ENCODE data around the gene SOX6. TPM values are rescaled to one million over a fixed set of nuclear protein-coding genes. Genes with fewer than 3 reads are reported as not detected.

SOX6 gene
- total RNA-seq, 1 donor from 2014 or later = under 0.01 TPM

- DNase-seq (ENCODE audit: low read depth in 2 of 2) = no peak
Measured at GRCh38 chr11:16193897-16194381, 162.4 kb downstream of the SOX6 start.

DNA sequence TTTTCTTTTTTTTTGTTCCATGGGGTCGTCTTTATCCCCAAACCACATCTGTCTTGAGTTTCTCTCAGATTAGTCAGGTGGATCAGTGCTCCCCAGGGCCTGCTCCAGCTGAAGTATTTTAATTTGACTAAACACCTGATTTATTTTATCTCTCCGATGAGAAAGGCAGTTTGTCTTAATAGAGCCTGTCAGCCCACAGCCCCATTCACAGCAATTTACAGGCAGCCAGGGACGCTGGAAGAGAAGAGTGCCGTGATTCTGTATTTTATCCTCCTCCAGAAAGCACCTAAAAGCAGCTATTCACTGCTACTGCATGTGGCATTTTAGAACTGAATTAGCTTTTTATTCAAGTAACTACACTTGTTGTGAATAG, 164.5 kb downstream of the SOX6 start:
- no peak for DNase-seq (ENCODE audit: low read depth in 2 of 2)

GRCh38 chr11:16191212-16191867, 165.0 kb downstream of the SOX6 start:
- DNase-seq (ENCODE audit: low read depth in 2 of 2) = no peak

- DNase-seq (ENCODE audit: low read depth in 2 of 2) = no peak
Measured at GRCh38 chr11:16186680-16187079, 169.7 kb downstream of the SOX6 start.

- no peak for DNase-seq (ENCODE audit: low read depth in 2 of 2)
Measured at GRCh38 chr11:16185042-16185441, 171.3 kb downstream of the SOX6 start.

- peak in 1 of 2 donors; percentile 12 for DNase-seq (ENCODE audit: low read depth in 2 of 2)
Measured at GRCh38 chr11:16184588-16184987, 171.8 kb downstream of the SOX6 start.

GRCh38 chr11:16182553-16182952, 173.8 kb downstream of the SOX6 start:
- DNase-seq (ENCODE audit: low read depth in 2 of 2) = no peak

GRCh38 chr11:16180868-16181267, 175.5 kb downstream of the SOX6 start:
- DNase-seq (ENCODE audit: low read depth in 2 of 2) = no peak

GRCh38 chr11:16179676-16180075, 176.7 kb downstream of the SOX6 start:
- DNase-seq (ENCODE audit: low read depth in 2 of 2) = no peak

GRCh38 chr11:16178273-16178672, 178.1 kb downstream of the SOX6 start:
- DNase-seq (ENCODE audit: low read depth in 2 of 2) = no peak

DNA sequence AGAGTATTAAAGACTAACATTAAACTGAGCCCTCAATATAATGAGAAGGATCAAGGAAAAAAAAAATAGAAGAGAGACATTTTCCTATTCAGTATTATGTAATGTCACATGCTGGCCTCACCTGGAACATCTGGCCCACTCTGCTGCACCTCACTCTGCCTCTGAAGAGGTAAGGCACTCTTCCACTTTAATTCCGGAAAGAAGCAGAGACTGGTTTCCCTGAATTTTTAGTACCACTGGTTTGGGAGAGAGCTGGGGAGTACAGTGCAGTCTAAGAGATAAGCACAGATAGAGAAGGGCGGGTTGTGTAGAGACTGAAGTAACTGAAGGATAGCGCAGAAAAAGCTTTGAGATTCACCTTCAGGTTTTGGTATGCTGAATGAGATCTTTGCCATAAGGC, 178.7 kb downstream of the SOX6 start:
- no peak for DNase-seq (ENCODE audit: low read depth in 2 of 2)

- no peak for DNase-seq (ENCODE audit: low read depth in 2 of 2)
Measured at GRCh38 chr11:16173798-16174197, 182.5 kb downstream of the SOX6 start.

DNA sequence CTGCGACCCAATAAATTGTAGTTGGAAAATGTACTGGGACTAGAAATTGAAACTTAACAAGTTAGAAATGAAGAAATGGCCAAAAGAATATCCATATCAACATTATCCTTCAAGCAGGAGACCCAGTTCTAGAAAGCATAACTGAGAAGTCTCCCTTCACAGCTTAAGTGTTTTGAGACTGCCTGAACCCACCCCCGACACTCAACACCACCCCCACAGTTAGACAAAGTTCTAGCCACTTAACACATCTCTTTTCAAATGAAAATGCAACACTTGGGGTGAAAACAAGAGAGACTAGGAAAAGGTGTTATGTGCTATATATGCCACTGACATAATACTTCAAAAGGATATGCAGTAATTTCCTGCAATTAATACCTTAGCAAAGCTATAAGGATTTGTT, 184.5 kb downstream of the SOX6 start:
- DNase-seq (ENCODE audit: low read depth in 2 of 2) = no peak

DNA sequence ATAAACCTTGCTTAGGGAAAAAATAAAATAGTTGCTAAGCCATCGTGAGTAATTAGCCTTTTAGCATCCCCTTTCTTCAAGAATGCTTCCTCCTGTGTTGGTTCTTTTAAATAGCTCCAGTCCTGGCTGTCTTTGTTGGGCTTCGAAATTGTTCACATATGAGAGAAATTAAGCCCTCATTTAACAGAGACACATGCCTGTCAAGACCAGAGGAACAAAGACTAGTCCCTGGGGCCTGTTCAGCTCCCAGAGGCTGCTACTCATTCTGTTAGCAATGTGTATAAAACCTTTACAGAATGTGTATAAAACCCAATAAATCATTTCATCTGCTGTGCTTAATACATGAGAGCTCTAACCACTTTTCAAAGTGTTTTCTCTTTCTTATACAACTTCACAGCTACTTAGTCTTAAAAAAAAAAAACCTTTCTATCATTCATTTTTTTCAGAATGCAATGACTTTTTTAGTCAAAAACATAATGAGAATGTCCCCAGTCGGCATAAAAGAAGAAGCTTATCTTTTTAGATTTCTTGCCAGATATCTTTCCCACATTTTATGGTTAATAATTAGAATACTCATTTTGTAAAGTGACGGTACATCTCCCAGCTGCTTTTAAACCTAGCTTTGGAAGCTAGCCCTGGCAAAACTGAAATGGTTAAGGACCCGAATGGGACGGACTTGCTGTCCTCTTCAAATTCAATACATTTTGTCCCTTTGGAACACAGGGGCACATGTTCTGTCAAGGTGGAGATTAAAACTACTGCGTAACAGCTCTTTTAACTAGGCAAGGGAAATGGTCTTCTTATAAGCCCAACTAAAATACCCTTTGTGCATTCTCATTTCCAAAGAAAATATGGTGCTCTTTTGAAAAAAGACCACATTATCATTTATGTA, 186.1 kb downstream of the SOX6 start:
- DNase-seq (ENCODE audit: low read depth in 2 of 2) = no peak

DNA sequence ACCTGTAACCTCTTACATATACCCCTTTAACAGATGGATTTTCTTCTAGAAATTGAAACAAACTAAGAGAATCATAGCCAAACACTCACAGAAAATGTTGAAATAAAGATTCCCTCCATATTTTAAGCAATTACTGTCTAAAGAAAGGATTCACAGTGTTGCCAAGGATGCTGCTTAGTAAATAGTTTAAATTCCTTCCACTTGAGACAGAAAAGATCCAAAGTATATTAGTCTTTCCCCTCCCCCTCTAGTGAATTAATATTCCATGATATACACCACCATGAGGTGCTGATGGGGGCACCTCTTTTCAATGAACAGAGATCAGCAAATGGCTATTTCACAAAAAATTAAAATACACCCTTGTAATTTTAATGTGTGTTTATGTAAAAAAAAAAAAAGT, 186.8 kb downstream of the SOX6 start:
- DNase-seq (ENCODE audit: low read depth in 2 of 2) = no peak

DNA sequence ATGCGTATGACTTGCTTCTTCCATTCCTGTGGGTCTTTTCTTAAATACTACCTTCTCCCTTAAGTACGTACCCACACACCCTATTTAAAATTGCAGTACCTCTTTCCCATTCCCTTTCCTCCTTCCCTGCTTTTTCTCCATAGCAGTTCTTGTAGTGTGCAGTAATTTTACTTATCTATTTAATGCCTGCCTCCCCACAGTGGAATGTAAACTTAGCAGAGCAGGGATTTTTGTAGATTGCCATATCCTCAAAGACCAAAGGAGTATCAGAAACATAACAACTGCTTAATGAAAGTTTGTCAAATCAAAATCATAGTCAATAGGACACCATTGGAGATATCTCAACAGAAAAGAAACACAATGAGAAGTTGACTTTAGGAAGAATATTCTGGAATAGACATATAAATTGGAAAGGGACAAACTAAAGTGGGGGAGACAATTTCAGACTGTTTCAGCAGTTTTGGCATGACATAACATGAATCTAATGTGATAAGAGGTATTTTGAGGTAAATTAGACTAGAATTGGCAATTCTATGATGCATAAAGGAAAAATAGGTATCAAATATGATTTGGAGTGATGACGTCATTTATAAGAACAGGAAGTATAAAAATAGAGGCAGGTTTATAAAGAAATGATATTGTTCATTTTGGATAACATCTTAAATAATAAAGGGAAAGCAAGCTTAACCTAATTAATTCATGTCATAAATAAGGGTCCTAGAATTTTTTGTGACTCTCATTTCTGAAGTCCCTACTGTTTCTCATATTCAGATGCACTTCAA, 188.4 kb downstream of the SOX6 start:
- no peak for DNase-seq (ENCODE audit: low read depth in 2 of 2)

DNA sequence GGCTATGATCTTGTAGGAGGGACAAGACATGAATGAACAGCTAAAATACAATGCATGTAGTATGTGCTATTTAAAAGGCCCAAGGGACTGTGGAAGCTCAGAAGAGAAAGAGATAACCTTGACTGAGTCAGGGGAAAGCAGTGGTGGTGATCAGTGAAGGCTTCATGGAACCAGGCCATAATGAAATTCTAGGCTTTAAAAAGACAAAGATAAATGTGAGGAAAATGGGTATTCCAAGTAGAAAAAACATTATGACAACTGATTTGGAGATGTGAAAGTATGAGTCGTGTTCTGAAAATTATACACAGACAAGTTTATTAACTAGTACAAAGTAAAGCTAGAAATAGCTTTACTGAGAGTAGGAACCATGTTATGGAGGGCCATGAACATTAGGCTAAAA, 189.8 kb downstream of the SOX6 start:
- DNase-seq (ENCODE audit: low read depth in 2 of 2) = no peak

GRCh38 chr11:16160146-16160545, 196.2 kb downstream of the SOX6 start:
- DNase-seq (ENCODE audit: low read depth in 2 of 2) = no peak

- DNase-seq (ENCODE audit: low read depth in 2 of 2) = no peak
Measured at GRCh38 chr11:16158426-16158994, 197.8 kb downstream of the SOX6 start.

DNA sequence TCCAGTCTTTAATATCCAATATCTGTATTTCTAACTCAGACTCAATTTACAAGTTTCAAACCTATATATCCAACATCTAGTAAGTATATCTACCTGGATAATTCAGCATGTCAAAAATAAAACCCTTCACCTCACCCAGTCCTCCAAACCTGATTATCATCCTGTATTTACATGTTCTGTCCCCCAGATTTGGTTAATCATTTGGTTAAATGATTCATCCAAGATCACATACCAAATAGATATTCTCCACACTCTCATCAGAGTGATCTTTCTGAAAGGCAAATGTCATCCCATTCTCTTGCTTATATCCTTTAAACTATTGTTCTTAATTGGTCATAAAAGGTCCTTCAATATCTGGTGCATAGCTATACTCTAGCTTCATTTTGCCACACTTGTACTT, 199.0 kb downstream of the SOX6 start:
- DNase-seq (ENCODE audit: low read depth in 2 of 2) = no peak

GRCh38 chr11:16155448-16155847, 200.9 kb downstream of the SOX6 start:
- no peak for DNase-seq (ENCODE audit: low read depth in 2 of 2)

Measured in lung microvascular endothelial cell (primary cell).